HG03565 (cell line): ENCODE data around the gene DGKK.
"Not testable (repeated sequence)": the region's sequence is repeated elsewhere in the genome, so short reads cannot be mapped to it uniquely, and the experiment has no call there.

ENCODE experiments used
- ATAC-seq: cut with Tn5 transposase; IDR thresholded peaks from one replicate; pipeline ENCODE4 v1.9.1; 2021; ENCODE audit warnings: mild to moderate bottlenecking, moderate library complexity; ENCODE audit not compliant: unreplicated experiment

The DGKK gene

DNA sequence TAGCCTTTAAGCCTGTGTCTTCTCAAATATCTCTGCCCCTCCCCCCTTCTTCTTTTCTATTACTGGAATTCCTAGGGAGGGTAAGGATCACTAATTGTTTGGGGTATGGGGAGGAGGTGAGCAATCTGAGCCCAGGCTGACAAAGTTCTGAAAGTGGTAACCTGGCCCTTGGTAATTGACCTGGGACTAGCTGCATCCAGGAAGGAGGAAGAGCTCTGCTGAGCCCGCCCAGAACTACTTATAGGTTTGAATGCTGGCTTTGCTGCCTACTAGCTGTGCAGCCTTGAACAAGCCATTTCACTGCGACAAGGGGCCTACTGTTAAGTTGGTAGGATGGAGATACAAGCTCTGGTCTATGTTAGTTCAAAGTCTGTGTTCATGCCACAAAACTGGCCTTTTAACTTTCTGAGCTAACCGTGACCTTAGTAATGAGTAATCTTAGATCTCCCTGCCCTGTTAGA lies 37.8 kb downstream of the DGKK start:
- no peak for ATAC-seq

DNA sequence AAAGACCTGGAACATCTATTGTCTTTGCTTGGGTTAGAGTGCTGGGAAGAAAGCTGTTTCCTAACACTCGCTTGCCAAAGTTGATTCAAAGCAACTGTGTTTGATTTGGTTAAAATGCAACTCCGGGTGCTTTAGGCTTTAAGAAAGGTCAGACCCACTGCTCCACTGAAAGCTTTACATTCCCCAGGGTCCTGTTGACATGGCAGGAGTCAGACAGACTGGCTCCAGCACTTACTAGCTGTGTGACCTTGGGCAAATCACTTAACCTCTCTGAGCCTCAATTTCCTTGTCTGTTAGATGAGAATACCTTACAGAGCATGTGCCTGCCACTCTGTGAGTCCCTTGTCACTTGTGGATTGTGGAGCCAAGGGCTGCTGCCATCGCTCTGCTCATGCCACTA lies 39.0 kb downstream of the DGKK start:
- ATAC-seq: no peak

GRCh38 chrX:50430917-50431575 lies 39.6 kb downstream of the DGKK start:
- no peak for ATAC-seq

GRCh38 chrX:50428174-50428573 lies 42.5 kb downstream of the DGKK start:
- ATAC-seq: no peak

GRCh38 chrX:50407976-50408375 lies 62.6 kb downstream of the DGKK start:
- ATAC-seq: no peak

DNA sequence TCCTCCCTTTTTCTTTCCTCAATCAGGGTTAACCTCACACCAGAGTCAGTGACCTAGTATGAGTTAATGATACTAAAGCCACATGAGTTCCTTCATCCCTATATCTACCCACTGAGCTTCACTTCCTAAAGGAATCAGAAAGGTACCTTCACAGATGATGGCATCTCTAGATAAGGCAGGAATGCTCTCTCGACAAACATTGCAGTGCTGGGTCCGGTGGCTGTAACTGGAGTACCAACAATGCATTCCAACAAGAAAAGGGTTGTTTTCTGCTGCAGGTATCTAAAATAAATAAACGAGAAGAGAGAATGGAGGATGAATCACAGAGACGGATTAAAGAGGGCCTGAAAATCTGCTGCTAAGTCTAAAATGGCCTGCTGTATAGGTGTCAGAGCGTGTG lies 66.7 kb downstream of the DGKK start:
- ATAC-seq: no peak

DNA sequence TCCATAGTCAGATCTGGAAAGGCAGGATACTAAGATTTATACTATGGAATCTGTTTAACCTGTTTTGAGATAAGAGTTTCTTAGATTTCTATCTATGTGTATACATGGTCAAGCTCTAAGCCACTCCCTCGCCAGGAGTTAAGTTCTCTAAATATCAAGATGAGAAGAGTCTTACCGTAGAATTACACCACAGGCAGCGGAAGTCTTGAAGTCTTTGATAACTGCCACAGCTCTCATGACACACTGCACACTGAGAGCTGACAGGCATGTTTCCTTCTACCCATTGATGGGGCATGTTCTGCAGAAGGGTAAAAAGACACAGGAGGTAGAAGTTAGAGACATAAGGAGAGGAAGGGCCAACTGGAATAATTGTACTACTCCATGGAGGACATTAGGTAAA lies 67.7 kb downstream of the DGKK start:
- no peak for ATAC-seq

DNA sequence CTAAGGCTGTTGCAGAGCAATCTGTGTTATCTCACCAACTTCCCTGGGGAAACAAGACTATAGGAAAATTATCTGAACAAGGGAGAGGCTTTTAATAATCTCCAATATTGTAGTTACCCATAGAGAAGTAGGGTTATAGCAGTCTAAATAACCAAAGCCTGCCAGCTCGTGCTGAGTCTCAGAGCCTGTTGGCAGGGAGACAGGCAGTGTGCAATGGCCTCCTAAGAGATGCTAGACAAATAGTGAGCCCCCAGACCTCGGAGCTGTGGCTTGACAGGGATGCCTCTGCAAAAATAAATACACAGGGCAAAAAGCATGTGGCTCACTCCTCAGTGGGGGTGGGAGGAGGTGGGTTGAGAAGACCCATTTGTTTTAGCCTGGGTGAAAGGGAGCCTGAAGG lies 76.7 kb downstream of the DGKK start:
- no peak for ATAC-seq

DNA sequence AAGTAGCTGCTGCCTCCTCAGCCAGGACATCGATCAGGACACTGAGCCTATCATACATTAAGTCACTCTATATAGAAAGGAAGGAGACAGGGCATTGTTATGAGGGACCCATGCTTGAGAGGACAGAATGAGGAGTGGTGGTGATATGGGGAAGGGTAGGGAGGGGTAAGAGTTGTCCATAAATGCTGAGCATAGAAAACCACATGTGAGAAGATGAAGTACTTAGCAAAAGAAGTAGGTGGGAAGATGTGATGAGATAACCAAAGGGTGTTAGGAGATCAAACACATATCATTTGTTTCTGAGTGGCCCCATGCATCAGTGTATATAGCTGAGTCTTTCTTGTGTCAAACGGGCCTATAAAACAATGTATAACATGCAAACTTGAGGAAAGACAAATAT lies 84.1 kb downstream of the DGKK start:
- no peak for ATAC-seq

- no peak for ATAC-seq
These were observed 88.8 kb downstream of the DGKK start for GRCh38 chrX:50381729-50382415.

DNA sequence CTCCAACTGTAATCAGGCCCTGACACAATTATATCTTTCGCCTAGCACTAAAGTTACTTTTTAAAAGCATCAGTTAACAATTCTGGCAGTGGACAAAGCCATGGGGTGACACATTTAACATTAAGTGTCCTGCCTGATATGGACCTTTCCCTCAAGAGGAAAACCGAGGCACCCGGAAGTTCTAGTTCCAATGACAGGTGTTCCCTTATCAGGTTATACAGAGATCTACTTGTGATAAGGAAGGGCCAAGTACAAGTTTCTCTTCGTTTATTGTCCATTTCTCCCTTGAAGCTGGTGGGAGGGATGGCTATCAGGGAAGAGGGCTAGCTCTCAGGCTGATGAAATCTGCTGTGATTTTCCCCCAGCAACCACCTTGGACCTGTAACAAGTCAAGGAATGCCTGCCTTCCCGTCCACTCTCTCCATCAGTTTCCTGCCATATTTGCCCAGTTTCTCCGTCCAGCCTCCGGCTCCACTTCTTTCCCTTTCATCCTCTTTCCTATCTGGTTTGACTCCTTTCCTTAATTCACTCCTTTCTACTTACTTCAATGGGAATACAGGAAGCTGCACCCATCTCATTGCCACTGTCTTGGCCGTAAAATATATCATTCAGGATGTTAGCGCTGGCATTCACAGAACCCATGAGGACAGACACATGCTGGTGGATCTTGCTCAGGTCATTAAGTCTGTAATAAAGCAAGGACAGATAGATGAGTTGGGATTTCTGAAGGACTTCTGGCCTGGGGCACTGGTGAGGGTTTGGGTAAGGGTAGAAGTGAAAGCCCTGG lies 95.0 kb downstream of the DGKK start:
- no peak for ATAC-seq

DNA sequence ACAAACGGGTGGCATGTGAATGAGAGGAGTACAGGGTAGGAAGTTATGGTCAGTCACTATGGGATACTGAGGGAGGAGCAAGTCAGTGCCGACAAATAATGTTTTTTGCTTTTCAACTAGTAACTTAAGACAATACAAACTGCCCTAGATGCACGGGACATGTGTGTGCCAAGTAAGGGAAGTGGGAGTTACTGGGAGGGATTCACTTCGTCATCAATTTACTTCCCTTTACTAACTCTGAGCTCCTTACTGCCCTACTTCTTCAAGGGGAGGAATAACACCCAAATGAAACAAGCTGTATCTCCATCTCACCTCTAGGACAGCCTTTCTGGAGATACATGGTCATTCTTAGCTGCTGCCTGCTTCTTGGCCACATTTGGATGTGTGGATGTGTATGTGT lies 97.7 kb downstream of the DGKK start:
- no peak for ATAC-seq

- ATAC-seq: no peak
These were observed 126.7 kb downstream of the DGKK start for GRCh38 chrX:50343917-50344316.

- ATAC-seq: no peak
These were observed 137.3 kb downstream of the DGKK start for GRCh38 chrX:50333308-50333707.

- not testable (repeated sequence) for ATAC-seq
These were observed 138.0 kb downstream of the DGKK start for GRCh38 chrX:50332668-50333067.

- ATAC-seq: no peak
These were observed 143.4 kb downstream of the DGKK start for GRCh38 chrX:50327235-50327634.
